ENCODE data around the gene SDC4.

Gene SDC4

DNA sequence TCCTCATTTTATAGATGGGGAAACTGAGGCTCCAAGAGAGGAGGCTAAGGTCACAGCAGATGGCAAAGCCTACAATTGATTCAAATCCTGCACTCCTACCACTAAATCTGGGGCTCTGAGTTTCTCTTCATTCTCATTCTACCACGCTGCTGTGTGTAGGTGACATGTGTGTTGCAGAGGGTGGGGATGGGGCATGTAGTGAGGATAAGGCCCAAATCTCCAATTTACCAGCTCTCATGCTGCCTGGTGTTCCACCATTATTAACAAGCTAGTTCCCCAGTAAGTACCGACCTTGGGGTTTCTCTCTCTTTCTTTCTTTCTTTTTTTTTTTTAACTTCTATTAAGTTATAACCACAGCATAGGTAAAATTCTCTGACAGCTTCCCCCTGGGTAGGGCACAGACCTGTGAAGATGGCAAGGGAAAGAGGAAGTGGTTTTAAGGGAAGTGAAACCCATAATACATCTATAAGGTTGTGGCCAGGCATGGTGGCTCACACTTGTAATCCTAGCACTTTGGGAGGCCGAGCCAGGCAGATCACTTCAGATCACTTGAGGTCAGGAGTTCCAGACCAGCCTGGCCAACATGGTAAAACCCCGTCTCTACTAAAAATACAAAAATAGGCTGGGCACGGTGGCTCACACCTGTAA lies 27.2 kb downstream of the SDC4 start:
- no peak overlapping the region for H2AFZ ChIP-seq (ENCODE audit: low read length)

DNA sequence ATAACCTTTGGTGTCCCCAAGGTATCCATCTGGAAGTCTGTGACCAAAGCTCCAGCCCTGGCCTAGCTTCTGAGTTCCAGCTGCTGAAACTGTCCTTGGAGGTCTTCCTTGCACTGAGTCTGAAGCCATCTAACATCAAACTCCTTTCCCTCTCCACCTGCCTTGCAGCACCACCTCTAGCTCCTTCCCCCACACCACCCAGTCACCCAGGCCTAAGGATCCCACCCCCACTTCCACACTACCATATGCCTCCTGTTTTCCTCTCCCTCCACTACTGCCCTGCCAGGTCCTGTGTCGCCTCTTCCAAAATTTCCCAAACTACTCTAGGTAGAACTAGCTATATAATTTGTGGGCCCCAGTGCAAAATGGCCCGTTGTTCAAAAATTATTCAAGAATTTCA lies 29.3 kb downstream of the SDC4 start:
- DNase-seq: no peak
- Histone ChIP-seq H3K4me3 (ENCODE audit: low read length) (no peak overlapping the region), H3K4me1 (ENCODE audit: low read length) (peaks cover 9% of the 10 kb centered on the region), H3K36me3 (replicated peaks; ENCODE audit: insufficient read depth, low read length) (no peaks in the 10 kb centered on the region), H3K9me3 (replicated peaks; ENCODE audit: insufficient read depth, low read length) (no peaks in the 10 kb centered on the region), H2AFZ (ENCODE audit: low read length) (no peak overlapping the region), H3K9ac (ENCODE audit: low read length) (no peak overlapping the region), H3K9me2 (replicated peaks; ENCODE audit: insufficient read depth, low read length) (no peaks in the 10 kb centered on the region), H3F3A (ENCODE audit: insufficient read depth, low read length) (peaks cover 5% of the 10 kb centered on the region; the same call in 1 of the 2 replicates), H3K79me2 (ENCODE audit: low read length) (no peaks in the 10 kb centered on the region), H3K4me2 (ENCODE audit: low read depth, low read length) (no peak overlapping the region), H3K27ac (ENCODE audit: low read length) (no peak overlapping the region), H4K20me1 (ENCODE audit: insufficient read depth, low read length) (no peaks in the 10 kb centered on the region), H3K27me3 (replicated peaks; ENCODE audit: insufficient read depth, low read length) (no peaks in the 10 kb centered on the region; the same call in 1 of the 2 replicates)
- TF ChIP-seq EZH2 (optimal IDR thresholded peaks at IDR 0.05; ENCODE audit: low read depth, low read length) (no peak), EZH2phosphoT487 (IDR thresholded peaks at IDR 0.05; ENCODE audit: low read length) (no peak)
- TF ChIP-seq, protein P1, sequence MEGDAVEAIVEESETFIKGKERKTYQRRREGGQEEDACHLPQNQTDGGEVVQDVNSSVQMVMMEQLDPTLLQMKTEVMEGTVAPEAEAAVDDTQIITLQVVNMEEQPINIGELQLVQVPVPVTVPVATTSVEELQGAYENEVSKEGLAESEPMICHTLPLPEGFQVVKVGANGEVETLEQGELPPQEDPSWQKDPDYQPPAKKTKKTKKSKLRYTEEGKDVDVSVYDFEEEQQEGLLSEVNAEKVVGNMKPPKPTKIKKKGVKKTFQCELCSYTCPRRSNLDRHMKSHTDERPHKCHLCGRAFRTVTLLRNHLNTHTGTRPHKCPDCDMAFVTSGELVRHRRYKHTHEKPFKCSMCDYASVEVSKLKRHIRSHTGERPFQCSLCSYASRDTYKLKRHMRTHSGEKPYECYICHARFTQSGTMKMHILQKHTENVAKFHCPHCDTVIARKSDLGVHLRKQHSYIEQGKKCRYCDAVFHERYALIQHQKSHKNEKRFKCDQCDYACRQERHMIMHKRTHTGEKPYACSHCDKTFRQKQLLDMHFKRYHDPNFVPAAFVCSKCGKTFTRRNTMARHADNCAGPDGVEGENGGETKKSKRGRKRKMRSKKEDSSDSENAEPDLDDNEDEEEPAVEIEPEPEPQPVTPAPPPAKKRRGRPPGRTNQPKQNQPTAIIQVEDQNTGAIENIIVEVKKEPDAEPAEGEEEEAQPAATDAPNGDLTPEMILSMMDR (IDR thresholded peaks at IDR 0.05; ENCODE audit: low read length): no peak

More for the DNA sequence above, 27.2 kb downstream of the SDC4 start:
- peak; percentile 79 for DNase-seq
- H3K9ac ChIP-seq (ENCODE audit: low read length): no peak overlapping the region
- H3K27ac ChIP-seq (ENCODE audit: low read length): peak overlapping the region; percentile 6; the same call in 1 of the 2 replicates
- H3K9me2 ChIP-seq (replicated peaks; ENCODE audit: insufficient read depth, low read length): no peaks in the 10 kb centered on the region
- no peaks in the 10 kb centered on the region for H3K9me3 ChIP-seq (replicated peaks; ENCODE audit: insufficient read depth, low read length)
- TF ChIP-seq, protein P1 (IDR thresholded peaks at IDR 0.05; ENCODE audit: low read length): no peak
- no peak for TF ChIP-seq EZH2phosphoT487 (IDR thresholded peaks at IDR 0.05; ENCODE audit: low read length)
- no peak for TF ChIP-seq EZH2 (optimal IDR thresholded peaks at IDR 0.05; ENCODE audit: low read depth, low read length)
- no peaks in the 10 kb centered on the region for H3K27me3 ChIP-seq (replicated peaks; ENCODE audit: insufficient read depth, low read length)
- H3K79me2 ChIP-seq (ENCODE audit: low read length): no peaks in the 10 kb centered on the region
- H3K4me1 ChIP-seq (ENCODE audit: low read length): peaks cover 9% of the 10 kb centered on the region
- no peaks in the 10 kb centered on the region for H3K36me3 ChIP-seq (replicated peaks; ENCODE audit: insufficient read depth, low read length)
- H3F3A ChIP-seq (ENCODE audit: insufficient read depth, low read length): peaks cover 5% of the 10 kb centered on the region; the same call in 1 of the 2 replicates
- H3K4me2 ChIP-seq (ENCODE audit: low read depth, low read length): peak overlapping the region; percentile 1; the same call in 1 of the 2 replicates
- no peak overlapping the region for H3K4me3 ChIP-seq (ENCODE audit: low read length)
- H4K20me1 ChIP-seq (ENCODE audit: insufficient read depth, low read length): no peaks in the 10 kb centered on the region

DNA sequence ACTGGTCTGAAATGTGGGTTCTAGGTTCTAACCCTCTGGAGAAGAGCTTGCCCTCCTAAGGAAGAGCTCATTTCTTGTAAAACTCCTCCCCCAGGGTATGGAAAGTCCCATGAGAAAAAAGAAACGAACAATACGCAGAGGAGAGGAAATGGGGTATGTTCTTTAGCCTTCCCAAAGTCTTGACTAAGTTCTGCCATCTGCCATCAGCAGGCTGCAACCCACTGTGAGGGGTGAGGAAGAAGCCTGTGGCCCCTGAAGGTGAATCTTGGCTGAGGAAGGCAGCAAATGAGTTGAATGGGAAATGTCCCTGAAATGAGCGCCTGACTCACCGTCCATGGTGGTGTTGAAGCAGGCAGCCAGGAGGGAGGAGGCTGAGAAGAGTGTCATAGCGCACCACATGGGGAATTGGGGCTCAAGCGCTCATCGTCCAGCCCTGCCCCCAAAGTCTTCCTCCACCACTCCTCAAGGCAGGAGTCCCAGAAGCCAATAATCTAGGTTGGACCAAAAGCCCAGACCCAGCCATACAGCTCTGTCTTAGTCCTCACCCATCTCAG lies 29.8 kb downstream of the SDC4 start:
- Histone ChIP-seq H3K27ac (ENCODE audit: low read length) (no peak overlapping the region), H3K9ac (ENCODE audit: low read length) (no peak overlapping the region), H3K79me2 (ENCODE audit: low read length) (no peaks in the 10 kb centered on the region), H3K36me3 (replicated peaks; ENCODE audit: insufficient read depth, low read length) (no peaks in the 10 kb centered on the region), H3K4me3 (ENCODE audit: low read length) (no peak overlapping the region), H4K20me1 (ENCODE audit: insufficient read depth, low read length) (no peaks in the 10 kb centered on the region), H2AFZ (ENCODE audit: low read length) (no peak overlapping the region), H3K4me1 (ENCODE audit: low read length) (peaks cover 9% of the 10 kb centered on the region), H3K4me2 (ENCODE audit: low read depth, low read length) (no peak overlapping the region), H3K27me3 (replicated peaks; ENCODE audit: insufficient read depth, low read length) (no peaks in the 10 kb centered on the region; the same call in 1 of the 2 replicates), H3K9me2 (replicated peaks; ENCODE audit: insufficient read depth, low read length) (no peaks in the 10 kb centered on the region), H3K9me3 (replicated peaks; ENCODE audit: insufficient read depth, low read length) (no peaks in the 10 kb centered on the region), H3F3A (ENCODE audit: insufficient read depth, low read length) (peaks cover 5% of the 10 kb centered on the region; the same call in 1 of the 2 replicates)
- TF ChIP-seq EZH2 (optimal IDR thresholded peaks at IDR 0.05; ENCODE audit: low read depth, low read length) (no peak), EZH2phosphoT487 (IDR thresholded peaks at IDR 0.05; ENCODE audit: low read length) (no peak)
- TF ChIP-seq, protein P1 (IDR thresholded peaks at IDR 0.05; ENCODE audit: low read length): no peak
- no peak for DNase-seq
